ENCODE results near the gene MAPK11. TPM values are rescaled to one million over a fixed set of nuclear protein-coding genes. Genes with fewer than 3 reads are reported as not detected.

MAPK11 gene
- total and polyA plus RNA-seq, 2 donors (not counting 1 experiment from before 2014, with no cell fraction given) = 8.1 to 9.9 TPM

GRCh38 chr22:50260434-50260800 lies 9.8 kb downstream of the MAPK11 start:
- Histone ChIP-seq H2AFZ (ENCODE audit: insufficient read depth, low read depth, low read length, poor library complexity, severe bottlenecking) (no peak overlapping the region), H3K9ac (ENCODE audit: low read length) (no peak overlapping the region), H3K79me2 (ENCODE audit: control insufficient read depth, insufficient read depth, low read length) (no peaks in the 10 kb centered on the region), H3K4me3 (ENCODE audit: control extremely low read depth in 1 of 5, extremely low read depth in 1 of 5, insufficient read depth in 1 of 5, low read depth in 2 of 5, low read length in 4 of 5) (no peak overlapping the region), H3K36me3 (replicated peaks in 1 of 2; ENCODE audit: control extremely low read depth in 1 of 2, control insufficient read depth in 1 of 2, extremely low read depth in 1 of 2, insufficient read depth in 2 of 2, low read length in 1 of 2) (no peaks in the 10 kb centered on the region), H3K27me3 (replicated peaks in 1 of 4; ENCODE audit: control extremely low read depth in 1 of 4, control insufficient read depth in 3 of 4, insufficient read depth in 4 of 4, low read length in 3 of 4) (peaks cover 0 to 31% (median 8%) of the 10 kb centered on the region in 4 experiments), H3K9me3 (ENCODE audit: control extremely low read depth in 1 of 3, control insufficient read depth in 2 of 3, insufficient read depth in 1 of 3, low read length in 2 of 3) (no peaks in the 10 kb centered on the region), H3K27ac (ENCODE audit: low read length in 2 of 2) (no peak overlapping the region), H3K4me2 (replicated peaks; ENCODE audit: low read depth, low read length, poor library complexity, severe bottlenecking) (peak overlapping the region; percentile 70), H3K4me1 (ENCODE audit: control insufficient read depth in 2 of 2, insufficient read depth in 2 of 2, low read length in 2 of 2) (peaks cover 17 to 21% of the 10 kb centered on the region in 2 donors), H4K20me1 (ENCODE audit: control insufficient read depth, insufficient read depth, low read length, poor library complexity, severe bottlenecking) (no peaks in the 10 kb centered on the region)
- TF ChIP-seq EZH2 (IDR thresholded peaks at IDR 0.05; ENCODE audit: borderline replicate concordance, insufficient read depth, low read depth, low read length, poor library complexity, severe bottlenecking) (no peak), CTCF (IDR thresholded peaks at IDR 0.05) (no peak)
- H3K27ac Mint-ChIP-seq = no peak overlapping the region
- peaks cover 10% of the 10 kb centered on the region for H3K27me3 Mint-ChIP-seq
- no peak for ATAC-seq (ENCODE audit: low read depth)
- CTCF ChIA-PET = interaction anchor here (3.8 kb wide), 1 partner anchor 8 kb away, joined by 22 read pairs; the partner anchor contains the start of gene HDAC10
- H3K4me3 Mint-ChIP-seq = peak overlapping the region; percentile 45
- H3K9me3 Mint-ChIP-seq (ENCODE audit: insufficient read depth) = no peaks in the 10 kb centered on the region
- intact Hi-C loops (cut with micrococcal nuclease) = no loop called here
- 59% methylated on average over 4 of the region's 11 CpGs for WGBS (ENCODE audit: insufficient coverage)
- H3K4me1 Mint-ChIP-seq = peaks cover 13% of the 10 kb centered on the region
- POLR2A ChIA-PET = no interaction called here
- DNase-seq = no peak

GRCh38 chr22:50259302-50259701 lies 10.9 kb downstream of the MAPK11 start:
- POLR2A ChIA-PET = no interaction called here
- Histone ChIP-seq H3K9me3 (ENCODE audit: control extremely low read depth in 1 of 3, control insufficient read depth in 2 of 3, insufficient read depth in 1 of 3, low read length in 2 of 3) (no peaks in the 10 kb centered on the region), H2AFZ (ENCODE audit: insufficient read depth, low read depth, low read length, poor library complexity, severe bottlenecking) (no peak overlapping the region), H3K27ac (ENCODE audit: low read length in 2 of 2) (no peak overlapping the region), H3K27me3 (replicated peaks in 1 of 4; ENCODE audit: control extremely low read depth in 1 of 4, control insufficient read depth in 3 of 4, insufficient read depth in 4 of 4, low read length in 3 of 4) (peaks cover 0 to 31% (median 8%) of the 10 kb centered on the region in 4 experiments), H4K20me1 (ENCODE audit: control insufficient read depth, insufficient read depth, low read length, poor library complexity, severe bottlenecking) (no peaks in the 10 kb centered on the region), H3K9ac (ENCODE audit: low read length) (no peak overlapping the region), H3K4me2 (replicated peaks; ENCODE audit: low read depth, low read length, poor library complexity, severe bottlenecking) (no peak overlapping the region), H3K4me3 (ENCODE audit: control extremely low read depth in 1 of 5, extremely low read depth in 1 of 5, insufficient read depth in 1 of 5, low read depth in 2 of 5, low read length in 4 of 5) (no peak overlapping the region), H3K4me1 (ENCODE audit: control insufficient read depth in 2 of 2, insufficient read depth in 2 of 2, low read length in 2 of 2) (peaks cover 17 to 21% of the 10 kb centered on the region in 2 donors), H3K79me2 (ENCODE audit: control insufficient read depth, insufficient read depth, low read length) (no peaks in the 10 kb centered on the region), H3K36me3 (replicated peaks in 1 of 2; ENCODE audit: control extremely low read depth in 1 of 2, control insufficient read depth in 1 of 2, extremely low read depth in 1 of 2, insufficient read depth in 2 of 2, low read length in 1 of 2) (no peaks in the 10 kb centered on the region)
- Mint-ChIP-seq H3K27ac (no peak overlapping the region), H3K4me3 (peak overlapping the region; percentile 37), H3K9me3 (ENCODE audit: insufficient read depth) (no peaks in the 10 kb centered on the region), H3K4me1 (peaks cover 13% of the 10 kb centered on the region), H3K27me3 (peaks cover 10% of the 10 kb centered on the region)
- DNase-seq = no peak
- TF ChIP-seq EZH2 (IDR thresholded peaks at IDR 0.05; ENCODE audit: borderline replicate concordance, insufficient read depth, low read depth, low read length, poor library complexity, severe bottlenecking) (no peak), CTCF (IDR thresholded peaks at IDR 0.05) (no peak)
- 89% methylated on average over 14 of the region's 15 CpGs for WGBS (ENCODE audit: insufficient coverage)
- intact Hi-C loops (cut with micrococcal nuclease) = no loop called here
- CTCF ChIA-PET = no interaction called here
- ATAC-seq (ENCODE audit: low read depth) = no peak

Measured in B cell (primary cell).